Left renal pelvis (tissue), 4 donors: ENCODE results near the gene BAD. TPM values are rescaled to one million over a fixed set of nuclear protein-coding genes. Genes with fewer than 3 reads are reported as not detected.

ENCODE experiments used
- DNase-seq, 4 donors: peaks; one replicate each; pipeline ENCODE4 v3.0.0-alpha.2; 2013; ENCODE audit warnings: low read depth in 4 of 4, low spot score in 3 of 4
- polyA plus RNA-seq, 4 donors: library from polyadenylated mRNA; unstranded; fragments of 120-200 nt; gene quantifications; one replicate each; pipeline ENCODE4 v1.2.1, GENCODE V29; 2013; ENCODE audit not compliant: insufficient read length in 4 of 4

BAD gene
- polyA plus RNA-seq, 4 donors = 42.1 to 69.9 (median 48.3) TPM

DNA sequence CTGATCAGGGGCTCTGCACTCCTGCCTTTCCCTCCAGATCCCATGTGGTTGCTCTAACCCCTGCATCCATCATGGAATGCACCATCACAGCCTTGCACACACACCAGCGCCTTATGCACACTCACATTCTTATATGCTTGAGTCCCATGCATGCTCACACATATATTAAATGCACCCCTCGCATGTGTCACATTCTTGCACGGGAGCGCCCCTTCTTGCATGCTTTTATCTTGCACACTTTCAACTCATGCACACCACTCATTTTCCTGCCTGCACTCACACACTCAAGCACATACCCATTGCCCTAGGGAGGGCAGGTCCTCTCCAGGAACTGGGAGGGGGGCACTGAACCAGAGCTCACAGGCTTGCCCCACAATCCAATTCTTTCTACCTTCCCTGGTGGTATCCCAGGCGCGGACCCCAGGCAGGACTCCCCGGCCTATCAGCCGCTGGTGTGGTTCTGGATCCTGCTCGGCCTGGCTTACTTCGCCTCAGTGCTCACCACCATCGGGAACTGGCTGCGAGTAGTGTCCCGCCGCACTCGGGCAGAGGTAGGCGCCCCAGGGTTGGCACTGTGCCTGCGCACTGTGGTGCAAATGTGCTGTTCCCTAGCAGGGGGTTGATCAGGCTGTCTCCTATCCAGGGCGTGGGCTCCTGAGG lies 13.4 kb upstream of the BAD start:
- no peak for DNase-seq

DNA sequence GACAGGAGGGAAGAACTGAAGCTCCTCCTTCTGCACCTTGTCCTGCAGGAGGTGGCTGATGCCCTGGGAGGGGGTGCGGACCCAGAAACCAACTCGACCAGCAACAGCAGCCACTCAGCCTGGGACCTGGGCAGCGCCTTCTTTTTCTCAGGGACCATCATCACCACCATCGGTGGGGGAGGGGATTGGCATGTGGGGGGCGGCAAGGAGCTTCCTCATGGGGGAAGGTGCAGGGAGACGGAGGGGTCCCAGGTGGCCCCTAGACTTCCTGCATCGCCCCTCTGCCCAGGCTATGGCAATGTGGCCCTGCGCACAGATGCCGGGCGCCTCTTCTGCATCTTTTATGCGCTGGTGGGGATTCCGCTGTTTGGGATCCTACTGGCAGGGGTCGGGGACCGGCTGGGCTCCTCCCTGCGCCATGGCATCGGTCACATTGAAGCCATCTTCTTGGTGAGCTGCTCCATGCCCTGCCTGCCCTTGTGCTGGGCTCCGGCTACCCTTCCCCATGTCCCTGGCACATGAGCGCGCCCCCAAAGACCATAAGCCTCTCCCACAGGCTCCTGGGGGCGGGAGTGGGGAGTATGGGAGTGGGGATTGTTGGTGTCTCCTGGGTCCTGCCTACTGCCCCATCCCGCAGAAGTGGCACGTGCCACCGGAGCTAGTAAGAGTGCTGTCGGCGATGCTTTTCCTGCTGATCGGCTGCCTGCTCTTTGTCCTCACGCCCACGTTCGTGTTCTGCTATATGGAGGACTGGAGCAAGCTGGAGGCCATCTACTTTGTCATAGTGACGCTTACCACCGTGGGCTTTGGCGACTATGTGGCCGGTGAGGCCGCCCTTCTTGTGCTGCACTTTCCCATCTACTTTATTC lies 12.6 kb upstream of the BAD start:
- no peak for DNase-seq

DNA sequence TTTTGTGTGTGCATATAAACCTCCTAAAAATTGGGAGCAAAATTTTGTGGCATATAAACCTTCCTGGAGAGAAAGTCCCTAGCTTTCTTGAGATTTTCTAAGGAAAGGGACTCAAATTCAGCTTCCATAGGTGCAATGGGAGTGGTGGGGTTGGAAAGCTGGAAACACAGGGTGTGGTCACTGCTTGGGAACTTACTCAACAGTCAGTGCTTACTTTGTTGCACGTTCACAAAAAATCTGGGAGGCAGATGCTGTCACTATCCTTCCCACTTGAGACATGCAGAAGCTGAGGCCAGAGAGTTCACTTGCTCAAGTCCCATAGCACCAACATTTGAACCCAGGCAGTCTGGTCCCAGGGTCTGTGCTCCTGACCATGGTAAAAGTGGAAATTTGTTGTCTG lies 11.8 kb upstream of the BAD start:
- no peak for DNase-seq

DNA sequence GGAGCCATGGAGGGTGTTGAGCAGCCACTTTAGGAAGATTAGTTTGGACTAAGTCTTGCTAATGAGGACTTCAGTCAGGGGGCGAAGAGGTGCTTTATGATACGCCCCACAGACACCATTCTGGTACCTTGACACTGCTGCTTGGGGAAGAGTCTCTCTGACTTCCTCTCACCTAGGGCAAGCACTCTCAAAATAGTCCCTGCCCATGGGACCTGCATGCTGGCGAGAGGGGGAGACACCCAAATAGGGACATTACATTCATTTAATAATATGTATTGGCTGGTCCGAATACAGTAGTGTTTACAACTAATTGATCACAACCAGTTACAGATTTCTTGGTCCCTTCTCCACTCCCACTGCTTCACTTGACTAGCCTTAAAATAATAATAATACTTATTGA lies 11.3 kb upstream of the BAD start:
- no peak for DNase-seq

DNA sequence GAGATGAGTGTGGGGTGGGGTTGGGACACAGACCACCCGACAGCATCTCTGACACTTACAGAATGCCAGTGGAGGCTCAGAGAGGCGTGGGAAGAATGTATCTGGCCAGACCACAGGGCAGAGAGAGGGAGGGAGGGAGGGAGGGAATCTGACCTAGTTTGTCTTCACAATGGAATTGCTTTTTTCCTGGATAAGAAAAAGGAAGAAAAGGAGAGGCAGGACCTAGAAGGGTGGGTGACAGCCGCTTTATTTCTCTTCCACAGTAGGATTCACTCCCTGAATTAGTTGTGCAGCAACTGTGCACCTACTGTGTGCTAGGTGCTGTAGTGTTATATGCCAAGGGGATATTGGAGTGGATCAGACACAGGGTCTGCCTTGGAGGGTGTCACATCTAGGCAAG lies 10.3 kb upstream of the BAD start:
- DNase-seq = no peak

DNA sequence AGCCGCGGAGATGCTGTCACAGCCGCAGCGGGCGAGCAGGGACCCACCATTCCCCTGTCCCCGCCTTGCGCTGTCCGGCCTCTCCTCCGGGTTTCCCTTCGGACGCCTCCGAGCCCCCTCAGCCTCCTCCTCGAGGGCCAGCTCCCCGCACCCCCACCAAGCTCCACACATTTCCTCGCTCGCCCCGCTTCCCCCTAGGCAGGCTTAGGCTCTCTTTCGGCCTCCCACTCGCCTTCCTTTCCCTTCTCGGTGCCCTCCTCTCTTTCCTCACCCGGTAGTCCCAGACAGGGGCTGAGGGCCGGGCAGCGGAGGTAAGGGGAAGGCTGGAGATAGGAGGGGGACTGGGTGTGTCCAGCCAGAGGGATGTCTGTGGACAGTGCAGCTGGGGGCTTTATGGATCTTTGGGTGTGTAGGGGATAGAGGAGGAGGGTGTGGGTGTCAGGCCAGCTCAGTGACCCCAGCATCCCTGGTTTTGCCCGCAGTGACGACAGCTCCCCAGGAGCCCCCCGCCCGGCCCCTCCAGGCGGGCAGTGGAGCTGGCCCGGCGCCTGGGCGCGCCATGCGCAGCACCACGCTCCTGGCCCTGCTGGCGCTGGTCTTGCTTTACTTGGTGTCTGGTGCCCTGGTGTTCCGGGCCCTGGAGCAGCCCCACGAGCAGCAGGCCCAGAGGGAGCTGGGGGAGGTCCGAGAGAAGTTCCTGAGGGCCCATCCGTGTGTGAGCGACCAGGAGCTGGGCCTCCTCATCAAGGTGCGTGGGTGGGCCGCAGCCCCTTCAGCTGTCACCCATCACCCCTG lies 8.2 kb upstream of the BAD start:
- DNase-seq = no peak

DNA sequence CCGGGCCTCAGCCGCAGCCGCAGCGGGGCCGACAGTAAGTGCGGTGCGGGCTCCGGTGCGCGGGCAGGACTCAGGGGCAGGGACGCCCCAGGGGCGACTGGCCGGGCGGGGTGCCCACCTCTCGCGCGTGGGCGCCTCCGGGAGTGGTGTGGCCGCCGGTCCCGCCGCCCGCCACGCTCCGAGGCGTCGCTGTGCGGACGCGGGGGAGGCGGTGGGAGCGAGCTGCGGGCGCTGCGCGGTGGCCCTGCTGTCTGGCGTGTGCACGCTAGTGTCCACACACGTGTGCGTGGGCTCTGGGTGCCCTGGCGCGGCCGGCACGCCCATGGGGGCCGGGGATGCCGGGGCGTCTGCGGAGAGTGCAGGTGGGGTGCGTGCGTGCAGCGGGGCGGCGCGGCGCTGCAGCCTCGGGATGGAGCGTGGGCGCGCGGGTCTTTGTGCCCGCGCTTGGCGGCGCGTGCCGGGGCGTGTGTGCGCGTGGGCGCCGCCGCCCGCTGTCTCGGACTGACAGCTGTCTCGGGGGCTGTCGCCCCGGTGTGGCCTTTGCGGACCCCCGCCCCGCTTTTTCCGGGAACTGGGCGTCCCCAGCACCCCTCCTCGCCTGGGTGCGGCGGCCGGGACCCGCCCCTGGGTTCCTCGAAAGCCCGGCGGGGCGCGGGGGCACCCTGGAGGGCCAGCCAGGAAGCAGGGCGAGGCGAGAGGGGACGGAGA lies 7.4 kb upstream of the BAD start:
- DNase-seq = no peak

DNA sequence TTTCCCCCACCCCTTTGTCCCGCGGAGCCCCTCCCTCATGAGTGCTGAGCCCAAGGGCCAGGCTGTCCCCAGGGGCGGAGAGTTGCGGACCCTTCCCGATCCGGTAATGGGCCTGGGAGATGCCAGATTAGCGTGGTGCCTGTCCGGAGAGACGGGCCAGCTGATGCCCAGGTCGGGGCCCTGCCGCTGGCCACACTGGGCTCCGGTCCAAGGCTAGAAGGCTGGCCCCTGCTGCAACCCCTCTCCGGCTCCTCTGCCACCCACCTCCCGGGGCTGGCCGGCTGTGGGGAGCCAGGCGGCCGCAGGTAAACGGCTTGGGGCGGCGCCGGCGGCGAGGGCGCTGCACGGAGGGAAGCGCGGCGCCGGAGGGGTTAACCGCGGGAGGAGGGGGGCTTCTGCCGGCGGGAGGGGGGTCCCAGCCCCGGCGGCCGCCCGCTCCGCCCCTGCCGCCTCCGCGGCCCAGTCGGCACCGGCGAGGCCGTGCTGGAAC lies 6.8 kb upstream of the BAD start, which contains the start of gene KCNK4:
KCNK4 (plus strand) TSS at position 41 of the 490 bp plus-strand sequence. CDS start 1,717 bp downstream, outside the sequence.
- DNase-seq = no peak

DNA sequence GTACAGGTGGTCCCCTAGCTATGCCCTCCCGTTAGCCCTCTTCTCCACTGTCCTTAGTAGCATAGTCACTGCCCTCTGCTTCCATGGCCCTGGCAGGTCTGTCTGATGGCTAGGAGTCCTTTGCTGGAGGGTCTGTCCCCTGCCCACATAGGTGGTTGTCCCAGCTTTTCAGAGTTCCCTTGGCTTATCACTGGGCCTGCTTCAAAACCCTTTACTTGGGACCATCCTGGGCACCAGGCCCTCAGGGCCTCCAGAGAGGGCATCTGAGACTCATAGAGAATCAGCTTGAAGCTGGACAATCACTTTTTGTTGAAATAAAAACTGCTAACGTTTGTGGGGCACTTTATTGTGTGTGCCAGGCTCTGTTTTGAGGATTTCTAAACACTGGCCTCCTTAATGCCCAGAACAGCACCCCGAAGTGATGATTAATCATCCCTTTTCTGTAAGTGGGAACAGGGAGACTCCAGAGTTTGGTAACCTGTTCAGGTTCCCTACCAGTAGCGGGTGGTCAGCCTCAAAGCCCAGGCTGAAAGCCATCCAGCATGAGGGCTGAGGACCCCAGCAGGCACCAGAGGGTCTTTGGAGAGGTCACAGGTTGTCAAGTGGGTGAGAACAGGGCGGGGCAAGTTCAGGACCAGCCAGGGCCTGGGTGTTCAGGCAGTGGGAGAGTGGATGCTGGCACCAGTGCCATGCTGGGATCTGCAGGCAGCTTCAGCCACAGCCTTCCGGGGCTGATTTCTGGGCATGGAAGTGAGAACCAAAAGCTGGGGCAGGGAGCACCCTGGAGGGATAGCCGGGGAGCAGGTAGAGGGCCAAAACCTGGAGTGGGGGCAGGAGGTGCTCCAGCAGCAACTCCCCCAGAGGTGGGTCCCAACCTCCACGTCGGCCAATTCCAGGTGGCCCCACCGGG lies 6.1 kb upstream of the BAD start:
- no peak for DNase-seq

DNA sequence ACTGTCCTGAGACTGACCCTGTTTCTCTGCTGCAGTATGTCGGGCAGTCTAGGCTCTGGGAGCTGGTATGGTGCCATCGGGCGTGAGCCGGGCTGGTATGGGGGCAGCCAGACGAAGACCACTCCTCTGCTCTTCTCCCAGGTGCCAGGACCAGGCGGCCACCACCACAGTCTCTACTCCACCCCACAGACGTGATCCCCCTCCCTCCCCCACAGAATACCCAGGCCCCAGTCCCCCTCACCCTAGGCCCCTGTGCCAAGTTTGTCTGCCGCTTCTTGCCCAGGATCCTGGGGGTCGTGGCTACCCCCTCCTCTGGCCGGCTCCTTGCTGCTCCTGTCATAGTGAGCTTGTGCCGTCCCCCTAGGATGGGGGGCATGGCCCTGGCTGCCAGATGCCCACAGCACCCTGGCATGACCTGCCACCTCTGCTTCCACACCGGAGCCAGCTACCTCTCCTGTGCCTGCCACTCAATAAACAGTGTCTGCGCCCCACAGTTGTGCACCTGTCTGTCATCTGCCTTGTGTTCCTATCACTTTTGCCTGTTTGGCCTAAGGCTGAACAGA lies 4.6 kb upstream of the BAD start:
- no peak for DNase-seq

DNA sequence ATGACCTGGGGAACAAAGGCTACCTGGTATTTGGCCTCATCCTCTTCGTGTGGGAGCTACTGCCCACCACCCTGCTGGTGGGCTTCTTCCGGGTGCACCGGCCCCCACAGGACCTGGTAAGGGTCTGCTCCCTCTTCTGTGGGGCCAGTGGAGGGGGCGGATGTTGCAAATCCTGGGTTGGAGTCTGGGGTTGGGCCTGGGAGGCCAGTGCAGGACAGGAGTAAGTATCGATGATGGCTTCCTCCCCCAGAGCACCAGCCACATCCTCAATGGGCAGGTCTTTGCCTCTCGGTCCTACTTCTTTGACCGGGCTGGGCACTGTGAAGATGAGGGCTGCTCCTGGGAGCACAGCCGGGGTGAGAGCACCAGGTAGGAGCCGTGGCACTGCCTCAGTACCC lies 3.9 kb upstream of the BAD start:
- DNase-seq = no peak

DNA sequence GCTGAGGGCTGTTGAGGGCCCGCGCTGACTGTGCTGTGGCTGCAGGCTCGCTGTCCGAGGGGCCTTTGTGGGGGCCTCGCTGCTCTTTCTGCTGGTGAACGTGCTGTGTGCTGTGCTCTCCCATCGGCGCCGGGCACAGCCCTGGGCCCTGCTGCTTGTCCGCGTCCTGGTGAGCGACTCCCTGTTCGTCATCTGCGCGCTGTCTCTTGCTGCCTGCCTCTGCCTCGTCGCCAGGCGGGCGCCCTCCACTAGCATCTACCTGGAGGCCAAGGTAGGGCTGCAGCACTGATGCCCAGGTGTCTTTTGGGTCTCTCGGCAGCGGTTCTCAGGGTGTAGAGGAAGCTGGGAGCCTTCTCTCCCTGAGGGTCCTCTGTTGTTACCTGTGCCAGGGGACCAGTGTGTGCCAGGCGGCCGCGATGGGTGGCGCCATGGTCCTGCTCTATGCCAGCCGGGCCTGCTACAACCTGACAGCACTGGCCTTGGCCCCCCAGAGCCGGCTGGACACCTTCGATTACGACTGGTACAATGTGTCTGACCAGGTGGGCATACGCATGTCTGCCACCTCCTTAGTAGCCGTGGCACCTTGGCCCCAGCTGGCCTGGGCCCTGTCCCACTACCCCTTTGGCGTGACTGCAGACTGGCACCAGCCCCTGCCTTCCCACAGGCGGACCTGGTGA lies 3.3 kb upstream of the BAD start:
- no peak for DNase-seq

DNA sequence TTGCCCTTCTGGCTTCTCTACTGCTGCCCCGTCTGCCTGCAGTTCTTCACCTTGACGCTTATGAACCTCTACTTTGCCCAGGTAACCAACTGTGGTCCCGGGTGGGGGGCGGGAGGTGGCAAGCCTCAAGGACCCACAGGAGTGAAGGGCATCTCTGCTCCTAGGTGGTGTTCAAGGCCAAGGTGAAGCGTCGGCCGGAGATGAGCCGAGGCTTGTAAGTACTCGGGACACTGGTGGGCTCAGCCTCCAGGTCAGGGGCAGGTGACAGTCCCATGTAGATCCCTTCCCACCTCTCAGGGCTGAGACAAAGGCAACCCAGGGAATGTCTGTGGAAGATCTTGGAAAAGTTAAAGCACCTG lies 2.3 kb upstream of the BAD start:
- no peak for DNase-seq

DNA sequence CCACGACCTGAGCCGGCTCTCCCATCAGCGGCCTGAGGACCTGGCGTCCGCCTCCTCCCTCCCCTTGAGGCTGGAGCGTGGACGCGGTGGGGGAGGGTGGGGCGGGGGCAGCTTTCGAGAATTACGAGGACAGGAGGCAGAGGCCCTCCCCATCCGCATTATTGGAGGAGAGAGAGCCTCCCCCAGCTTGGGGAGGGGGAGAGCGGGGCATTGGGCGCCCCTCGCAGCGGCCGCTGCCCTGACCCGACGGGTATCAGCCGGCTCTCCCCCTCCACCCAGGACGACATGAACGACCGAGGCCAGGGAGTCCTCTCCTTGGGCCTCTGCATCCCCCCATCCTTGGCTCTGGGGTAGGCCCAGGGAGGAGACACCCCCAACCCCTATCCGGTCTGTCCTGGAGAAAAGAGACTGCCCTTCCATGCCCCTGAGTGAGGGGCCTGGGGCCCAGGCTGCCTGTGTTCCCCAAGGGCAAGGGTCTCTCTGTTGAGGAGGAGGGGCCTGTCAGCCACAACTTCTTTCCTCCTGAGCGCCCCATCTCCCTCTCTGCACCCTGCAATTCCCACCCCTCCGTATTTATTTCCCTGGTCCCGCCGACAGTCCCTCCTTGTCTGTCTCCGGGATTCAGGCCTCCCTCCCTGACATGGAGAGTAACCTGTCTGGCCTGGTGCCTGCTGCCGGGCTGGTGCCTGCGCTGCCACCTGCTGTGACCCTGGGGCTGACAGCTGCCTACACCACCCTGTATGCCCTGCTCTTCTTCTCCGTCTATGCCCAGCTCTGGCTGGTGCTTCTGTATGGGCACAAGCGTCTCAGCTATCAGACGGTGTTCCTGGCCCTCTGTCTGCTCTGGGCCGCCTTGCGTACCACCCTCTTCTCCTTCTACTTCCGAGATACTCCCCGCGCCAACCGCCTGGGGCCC lies 1.7 kb upstream of the BAD start:
- no peak for DNase-seq

DNA sequence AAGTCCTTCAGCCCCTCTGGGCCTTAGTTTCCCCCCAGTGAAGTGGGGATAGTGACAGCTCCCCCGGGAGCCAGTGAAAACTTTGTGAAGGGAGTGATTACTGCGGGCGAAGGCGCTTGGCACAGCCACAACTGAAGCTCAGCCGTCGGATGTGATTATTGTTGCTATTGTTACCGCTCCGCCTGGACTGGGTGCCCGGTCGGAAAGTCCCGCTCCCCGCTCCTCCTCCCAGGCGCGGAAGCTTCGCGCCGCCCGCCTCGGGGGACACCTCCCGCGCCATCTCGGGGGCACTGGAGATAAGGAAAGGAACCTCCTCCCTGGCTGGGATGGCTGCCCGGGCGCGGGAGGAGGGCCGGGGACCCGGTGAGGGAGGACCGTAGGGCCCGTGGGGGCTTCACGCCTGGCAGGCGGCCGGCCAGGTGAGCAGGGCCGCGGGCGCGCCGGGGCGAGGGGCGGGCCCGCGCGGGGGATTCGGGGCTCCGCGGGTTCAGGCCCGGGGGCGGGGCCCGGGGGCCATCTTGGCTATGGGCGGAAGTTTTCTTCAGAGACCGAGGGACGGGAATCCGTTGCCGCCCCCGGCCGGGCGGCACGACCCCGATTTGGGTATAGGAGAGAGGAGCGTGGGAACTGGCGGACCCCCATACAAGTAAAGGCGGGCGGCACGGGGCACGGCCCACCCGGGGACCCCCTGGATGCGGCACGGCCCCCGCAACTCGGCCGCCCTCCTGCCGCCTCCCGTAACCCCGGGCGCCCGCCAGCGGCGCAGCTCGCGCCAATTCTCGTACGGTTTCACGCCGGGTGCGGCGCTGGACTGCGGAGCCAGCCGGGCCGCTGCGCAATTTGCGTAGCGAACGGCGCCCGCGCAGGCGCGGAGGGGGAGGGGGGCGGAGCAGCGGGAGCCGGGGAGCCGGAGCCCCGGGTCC lies 758 bp upstream of the BAD start, which contains the start of gene GPR137:
GPR137 (plus strand) TSS at position 887 of the 923 bp plus-strand sequence. CDS start 677 bp downstream, outside the sequence.
- peak in 2 of 4 donors; percentile 75 to 80 for DNase-seq

DNA sequence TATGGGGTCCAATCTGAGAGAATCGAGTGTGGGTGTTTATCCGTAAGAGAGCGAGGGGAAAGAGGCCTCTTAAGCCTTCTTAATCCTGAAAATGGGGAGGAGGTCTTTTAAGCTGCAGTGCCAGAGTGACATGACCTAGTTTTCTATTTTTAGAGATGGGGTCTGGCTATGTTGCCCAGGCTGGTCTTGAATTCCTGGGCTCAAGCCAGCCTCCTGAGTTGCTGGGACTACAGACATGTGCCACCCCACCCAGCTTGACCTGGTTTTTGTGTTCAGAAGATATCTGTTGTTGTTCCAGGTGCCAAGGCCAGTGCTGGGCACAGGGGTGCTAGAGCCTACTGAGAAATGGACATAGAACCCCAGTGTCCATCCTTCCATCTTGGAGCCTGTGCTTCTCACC lies 1.4 kb downstream of the BAD start:
- DNase-seq = no peak
